ENCODE data around the gene ASPHD1. TPM values are rescaled to one million over a fixed set of nuclear protein-coding genes. Genes with fewer than 3 reads are reported as not detected.
"Not testable (repeated sequence)": the region's sequence is repeated elsewhere in the genome, so short reads cannot be mapped to it uniquely, and the experiment has no call there.

The ASPHD1 gene
- total and polyA plus RNA-seq, 9 donors = 0.09 to 1.6 (median 0.55) TPM

GRCh38 chr16:29862884-29863668 lies 37.2 kb upstream of the ASPHD1 start, which contains the start of gene CDIPT:
Gene CDIPT (minus strand): TSS chr16:29863226. CDS start chr16:29862857, 369 bp downstream.
- peak within 1 kb of the TSS; percentile 85 for H3K4me3 ChIP-seq (ENCODE audit: low read length)
- peak; percentile 99 for DNase-seq
- peaks cover 12% of the 10 kb centered on the region for H3K4me1 ChIP-seq (ENCODE audit: control insufficient read depth, insufficient read depth, low read length)
- H3K36me3 ChIP-seq (ENCODE audit: control insufficient read depth, insufficient read depth, low read length) = peaks cover 28% of the 10 kb centered on the region
- H3K27me3 ChIP-seq (ENCODE audit: control insufficient read depth, insufficient read depth, low read length) = no peaks in the 10 kb centered on the region
- peak within 1 kb of the TSS; percentile 98 for H3K27ac ChIP-seq (ENCODE audit: low read length)
- H3K9me3 ChIP-seq (replicated peaks; ENCODE audit: control insufficient read depth, low read depth, low read length) = no peaks in the 10 kb centered on the region
- WGBS (ENCODE audit: insufficient coverage) = 0% methylated on average over 22 of the region's 57 CpGs

GRCh38 chr16:29863669-29863984 lies 36.7 kb upstream of the ASPHD1 start:
- Histone ChIP-seq H3K27ac (ENCODE audit: low read length) (no peak overlapping the region), H3K27me3 (ENCODE audit: control insufficient read depth, insufficient read depth, low read length) (no peaks in the 10 kb centered on the region), H3K4me1 (ENCODE audit: control insufficient read depth, insufficient read depth, low read length) (peaks cover 12% of the 10 kb centered on the region), H3K36me3 (ENCODE audit: control insufficient read depth, insufficient read depth, low read length) (peaks cover 25% of the 10 kb centered on the region), H3K9me3 (replicated peaks; ENCODE audit: control insufficient read depth, low read depth, low read length) (no peaks in the 10 kb centered on the region), H3K4me3 (ENCODE audit: low read length) (peak overlapping the region; percentile 2)
- 22% methylated on average over 10 of the region's 16 CpGs for WGBS (ENCODE audit: insufficient coverage)
- no peak for DNase-seq

- H3K36me3 ChIP-seq (ENCODE audit: control insufficient read depth, insufficient read depth, low read length) = peaks cover 20% of the 10 kb centered on the region
- no peak for DNase-seq
- H3K9me3 ChIP-seq (replicated peaks; ENCODE audit: control insufficient read depth, low read depth, low read length) = no peaks in the 10 kb centered on the region
- no peaks in the 10 kb centered on the region for H3K27me3 ChIP-seq (ENCODE audit: control insufficient read depth, insufficient read depth, low read length)
- no peak overlapping the region for H3K4me3 ChIP-seq (ENCODE audit: low read length)
- WGBS (ENCODE audit: insufficient coverage) = 76% methylated on average over 8 of the region's 9 CpGs
- H3K4me1 ChIP-seq (ENCODE audit: control insufficient read depth, insufficient read depth, low read length) = peaks cover 12% of the 10 kb centered on the region
- H3K27ac ChIP-seq (ENCODE audit: low read length) = no peak overlapping the region
Measured at GRCh38 chr16:29864205-29864604, 36.1 kb upstream of the ASPHD1 start.

GRCh38 chr16:29868396-29869009 lies 31.8 kb upstream of the ASPHD1 start:
- H3K9me3 ChIP-seq (replicated peaks; ENCODE audit: control insufficient read depth, low read depth, low read length) = no peaks in the 10 kb centered on the region
- 54% methylated on average over 4 of the region's 8 CpGs for WGBS (ENCODE audit: insufficient coverage)
- no peaks in the 10 kb centered on the region for H3K36me3 ChIP-seq (ENCODE audit: control insufficient read depth, insufficient read depth, low read length)
- no peak overlapping the region for H3K27ac ChIP-seq (ENCODE audit: low read length)
- no peaks in the 10 kb centered on the region for H3K27me3 ChIP-seq (ENCODE audit: control insufficient read depth, insufficient read depth, low read length)
- no peak overlapping the region for H3K4me3 ChIP-seq (ENCODE audit: low read length)
- H3K4me1 ChIP-seq (ENCODE audit: control insufficient read depth, insufficient read depth, low read length) = peaks cover 3% of the 10 kb centered on the region
- DNase-seq = no peak

- H3K27ac ChIP-seq (ENCODE audit: low read length); H3K9me3 ChIP-seq (replicated peaks; ENCODE audit: control insufficient read depth, low read depth, low read length); H3K4me3 ChIP-seq (ENCODE audit: low read length); H3K4me1 ChIP-seq (ENCODE audit: control insufficient read depth, insufficient read depth, low read length); H3K36me3 ChIP-seq (ENCODE audit: control insufficient read depth, insufficient read depth, low read length); DNase-seq; H3K27me3 ChIP-seq (ENCODE audit: control insufficient read depth, insufficient read depth, low read length): not testable (repeated sequence)
- 89% methylated on average over 3 of the region's 8 CpGs for WGBS (ENCODE audit: insufficient coverage)
Measured at GRCh38 chr16:29869067-29869466, 31.2 kb upstream of the ASPHD1 start.

GRCh38 chr16:29871822-29872546 lies 28.3 kb upstream of the ASPHD1 start:
- no peak overlapping the region for H3K27ac ChIP-seq (ENCODE audit: low read length)
- H3K9me3 ChIP-seq (replicated peaks; ENCODE audit: control insufficient read depth, low read depth, low read length) = no peaks in the 10 kb centered on the region
- H3K4me1 ChIP-seq (ENCODE audit: control insufficient read depth, insufficient read depth, low read length) = peaks cover 7% of the 10 kb centered on the region
- peaks cover 23% of the 10 kb centered on the region for H3K27me3 ChIP-seq (ENCODE audit: control insufficient read depth, insufficient read depth, low read length)
- 88% methylated on average over 11 of the region's 16 CpGs for WGBS (ENCODE audit: insufficient coverage)
- no peak for DNase-seq
- H3K4me3 ChIP-seq (ENCODE audit: low read length) = no peak overlapping the region
- no peaks in the 10 kb centered on the region for H3K36me3 ChIP-seq (ENCODE audit: control insufficient read depth, insufficient read depth, low read length)

GRCh38 chr16:29873319-29873718 lies 27.0 kb upstream of the ASPHD1 start:
- H3K36me3 ChIP-seq (ENCODE audit: control insufficient read depth, insufficient read depth, low read length) = no peaks in the 10 kb centered on the region
- no peak for DNase-seq
- peaks cover 37% of the 10 kb centered on the region for H3K27me3 ChIP-seq (ENCODE audit: control insufficient read depth, insufficient read depth, low read length)
- no peaks in the 10 kb centered on the region for H3K9me3 ChIP-seq (replicated peaks; ENCODE audit: control insufficient read depth, low read depth, low read length)
- no peak overlapping the region for H3K4me3 ChIP-seq (ENCODE audit: low read length)
- H3K27ac ChIP-seq (ENCODE audit: low read length) = no peak overlapping the region
- 86% methylated on average over 26 of the region's 26 CpGs for WGBS (ENCODE audit: insufficient coverage)
- H3K4me1 ChIP-seq (ENCODE audit: control insufficient read depth, insufficient read depth, low read length) = peaks cover 9% of the 10 kb centered on the region

- Histone ChIP-seq H3K27me3 (ENCODE audit: control insufficient read depth, insufficient read depth, low read length) (peaks cover 37% of the 10 kb centered on the region), H3K36me3 (ENCODE audit: control insufficient read depth, insufficient read depth, low read length) (no peaks in the 10 kb centered on the region), H3K4me3 (ENCODE audit: low read length) (no peak overlapping the region), H3K4me1 (ENCODE audit: control insufficient read depth, insufficient read depth, low read length) (peaks cover 9% of the 10 kb centered on the region), H3K27ac (ENCODE audit: low read length) (no peak overlapping the region), H3K9me3 (replicated peaks; ENCODE audit: control insufficient read depth, low read depth, low read length) (no peaks in the 10 kb centered on the region)
- 97% methylated on average over 3 of the region's 6 CpGs for WGBS (ENCODE audit: insufficient coverage)
- no peak for DNase-seq
Measured at GRCh38 chr16:29875206-29875605, 25.1 kb upstream of the ASPHD1 start.

- DNase-seq = no peak
- Histone ChIP-seq H3K27ac (ENCODE audit: low read length) (no peak overlapping the region), H3K4me1 (ENCODE audit: control insufficient read depth, insufficient read depth, low read length) (peaks cover 9% of the 10 kb centered on the region), H3K27me3 (ENCODE audit: control insufficient read depth, insufficient read depth, low read length) (peaks cover 37% of the 10 kb centered on the region), H3K36me3 (ENCODE audit: control insufficient read depth, insufficient read depth, low read length) (no peaks in the 10 kb centered on the region), H3K4me3 (ENCODE audit: low read length) (no peak overlapping the region), H3K9me3 (replicated peaks; ENCODE audit: control insufficient read depth, low read depth, low read length) (no peaks in the 10 kb centered on the region)
- 7% methylated on average over 16 of the region's 18 CpGs for WGBS (ENCODE audit: insufficient coverage)
Measured at GRCh38 chr16:29876217-29876593, 24.1 kb upstream of the ASPHD1 start.

- 4% methylated on average over 39 of the region's 45 CpGs for WGBS (ENCODE audit: insufficient coverage)
- peaks cover 37% of the 10 kb centered on the region for H3K27me3 ChIP-seq (ENCODE audit: control insufficient read depth, insufficient read depth, low read length)
Measured at GRCh38 chr16:29876594-29877249, 23.6 kb upstream of the ASPHD1 start.

More at GRCh38 chr16:29876594-29877249, 23.6 kb upstream of the ASPHD1 start:
- Histone ChIP-seq H3K36me3 (ENCODE audit: control insufficient read depth, insufficient read depth, low read length) (no peaks in the 10 kb centered on the region), H3K9me3 (replicated peaks; ENCODE audit: control insufficient read depth, low read depth, low read length) (no peaks in the 10 kb centered on the region), H3K27ac (ENCODE audit: low read length) (no peak overlapping the region), H3K4me1 (ENCODE audit: control insufficient read depth, insufficient read depth, low read length) (peaks cover 9% of the 10 kb centered on the region), H3K4me3 (ENCODE audit: low read length) (no peak overlapping the region)
- DNase-seq = no peak
